Inferior parietal cortex (tissue), 1 donor: ENCODE measurements around the gene RNF40.
A peak's percentile ranks its signal among the peaks of the same experiment; 100 is the strongest.

ENCODE experiments used
- DNase-seq: peaks from one replicate; pipeline ENCODE4 v3.0.0-alpha.2; 2016; ENCODE audit errors: extremely low spot score

RNF40 gene

GRCh38 chr16:30740364-30741251 lies 21.5 kb upstream of the RNF40 start:
- no peak for DNase-seq

- DNase-seq: no peak
These were observed 20.6 kb upstream of the RNF40 start for GRCh38 chr16:30741461-30741914.

GRCh38 chr16:30743716-30744115 lies 18.4 kb upstream of the RNF40 start:
- DNase-seq: no peak

- DNase-seq: no peak
These were observed 17.9 kb upstream of the RNF40 start for GRCh38 chr16:30744183-30744582.

- DNase-seq: no peak
These were observed 17.0 kb upstream of the RNF40 start for GRCh38 chr16:30745082-30745481.

DNA sequence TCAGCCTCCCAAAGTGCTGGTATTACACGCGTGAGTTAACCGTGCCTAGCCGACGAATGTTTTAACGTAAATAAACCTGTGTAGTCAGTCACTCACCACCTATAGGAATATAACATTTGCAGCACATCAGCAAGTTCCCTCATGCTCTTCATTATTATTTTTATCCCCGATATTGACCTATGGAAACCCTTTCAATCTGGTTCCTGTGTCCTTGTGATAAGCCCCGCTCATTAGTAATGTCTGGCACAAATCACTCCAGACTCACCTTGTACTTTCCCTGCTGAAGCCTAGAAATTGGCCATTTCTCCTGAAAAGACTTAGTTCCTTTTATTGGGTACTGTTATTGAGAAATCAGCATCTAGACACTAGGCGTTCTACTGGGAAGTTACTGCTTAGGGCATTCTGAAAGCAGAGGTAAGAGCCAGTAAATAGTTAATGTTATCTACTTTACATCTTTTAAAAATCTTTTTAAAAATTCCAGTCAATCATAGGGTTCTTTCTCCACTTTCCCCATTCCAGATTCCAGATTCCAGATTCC lies 15.4 kb upstream of the RNF40 start:
- DNase-seq: no peak

DNA sequence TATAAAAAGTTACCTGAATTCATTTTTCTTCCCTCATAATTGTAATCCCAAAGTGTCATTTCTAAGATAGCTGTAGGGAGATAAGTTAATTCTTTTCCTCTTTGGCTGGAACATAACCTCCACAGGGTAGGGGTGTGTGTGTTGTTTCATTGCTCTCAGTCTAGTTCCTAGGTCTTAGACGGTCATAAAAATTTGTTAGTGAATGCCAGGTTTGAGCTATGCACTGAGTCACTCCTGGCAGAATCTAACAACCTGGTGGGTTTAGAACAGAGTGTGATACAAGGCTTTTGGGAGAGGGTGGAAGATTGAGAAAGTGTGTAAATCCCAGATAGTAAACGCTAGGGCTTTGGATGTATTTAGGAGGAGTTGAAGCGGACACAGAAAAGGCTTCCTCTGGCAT lies 14.8 kb upstream of the RNF40 start:
- DNase-seq: no peak

DNA sequence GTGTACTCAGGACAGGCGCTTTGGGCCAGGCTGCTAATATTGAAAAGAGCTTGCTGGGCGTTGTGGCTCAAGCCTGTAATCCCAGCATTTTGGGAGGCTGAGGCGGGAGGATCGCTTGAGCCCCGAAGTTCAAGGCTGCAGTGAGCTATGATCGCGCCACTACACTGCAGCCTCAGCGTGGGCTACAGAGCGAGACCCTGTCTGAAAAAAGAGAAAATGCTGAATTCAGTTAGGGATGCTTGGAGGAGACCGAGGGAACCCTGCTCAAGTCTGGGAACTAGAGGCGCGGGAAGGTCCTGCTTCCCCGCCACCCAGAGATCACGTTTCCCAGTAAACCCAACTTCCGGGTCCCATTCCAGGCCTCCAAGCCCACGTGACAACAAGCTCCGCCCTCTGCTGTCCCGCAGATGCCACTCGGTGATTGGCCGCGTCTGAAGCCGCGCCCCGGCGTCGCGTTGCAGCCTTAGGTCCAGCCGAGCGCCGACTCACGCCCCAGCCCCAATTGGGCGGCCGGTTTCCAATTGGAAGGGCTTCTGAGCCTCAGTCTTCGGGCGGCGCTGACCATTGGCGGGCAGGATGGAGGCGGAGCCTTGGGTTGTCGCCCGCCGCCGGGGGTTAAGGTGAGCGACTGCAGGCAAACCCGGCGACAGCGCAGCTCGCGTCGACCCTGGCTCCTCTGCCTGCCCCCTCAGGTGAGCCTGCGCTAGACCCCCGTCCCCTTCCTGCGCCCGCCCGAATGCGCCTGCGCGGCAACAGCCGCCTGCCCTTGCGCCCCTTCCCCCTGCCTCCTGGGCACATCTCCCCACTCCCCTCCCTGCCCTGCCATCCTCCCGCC lies 14.1 kb upstream of the RNF40 start, which contains the start of gene PHKG2:
TSS of gene PHKG2 (plus strand) at position 627 of the 835 bp plus-strand sequence. CDS start 396 bp downstream, outside the sequence.
- peak; percentile 99 for DNase-seq

DNA sequence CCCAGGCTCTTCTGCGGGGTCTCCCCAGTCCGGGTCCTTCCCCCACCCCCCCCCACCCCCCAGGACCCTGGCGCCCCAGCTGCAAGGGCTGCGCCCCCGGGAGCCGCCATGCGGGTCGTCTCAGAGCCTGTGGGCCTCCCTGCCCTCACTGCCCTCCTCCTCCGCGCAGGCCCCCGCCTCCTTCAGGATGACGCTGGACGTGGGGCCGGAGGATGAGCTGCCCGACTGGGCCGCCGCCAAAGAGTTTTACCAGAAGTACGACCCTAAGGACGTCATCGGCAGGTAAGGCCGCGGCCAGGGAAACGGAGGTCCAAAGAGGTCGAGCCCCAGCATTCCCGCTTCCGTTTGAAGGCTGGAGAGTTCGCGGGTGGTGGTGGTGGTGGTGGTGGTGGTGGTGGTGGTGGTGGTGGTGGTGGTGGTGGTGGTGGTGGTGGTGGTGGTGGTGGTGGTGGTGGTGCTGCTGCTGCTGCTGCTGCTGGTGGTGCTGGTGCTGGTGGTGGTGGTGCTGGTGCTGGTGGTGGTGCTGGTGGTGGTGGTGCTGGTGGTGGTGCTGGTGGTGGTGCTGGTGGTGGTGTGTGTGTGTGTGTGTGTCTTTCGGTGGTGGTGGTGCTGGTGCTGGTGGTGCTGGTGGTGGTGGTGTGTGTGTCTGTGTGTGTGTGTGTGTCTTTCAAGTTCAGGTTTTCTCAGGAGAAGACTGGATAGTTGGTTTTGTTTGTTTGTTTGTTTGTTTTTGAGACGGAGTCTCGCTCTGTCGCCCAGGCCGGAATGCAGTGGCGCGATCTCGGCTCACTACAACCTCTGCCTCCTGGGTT lies 13.3 kb upstream of the RNF40 start:
- DNase-seq: no peak

- no peak for DNase-seq
These were observed 11.9 kb upstream of the RNF40 start for GRCh38 chr16:30750201-30750600.

- DNase-seq: no peak
These were observed 11.2 kb upstream of the RNF40 start for GRCh38 chr16:30750876-30751465.

GRCh38 chr16:30753596-30753995 lies 8.5 kb upstream of the RNF40 start:
- no peak for DNase-seq

DNA sequence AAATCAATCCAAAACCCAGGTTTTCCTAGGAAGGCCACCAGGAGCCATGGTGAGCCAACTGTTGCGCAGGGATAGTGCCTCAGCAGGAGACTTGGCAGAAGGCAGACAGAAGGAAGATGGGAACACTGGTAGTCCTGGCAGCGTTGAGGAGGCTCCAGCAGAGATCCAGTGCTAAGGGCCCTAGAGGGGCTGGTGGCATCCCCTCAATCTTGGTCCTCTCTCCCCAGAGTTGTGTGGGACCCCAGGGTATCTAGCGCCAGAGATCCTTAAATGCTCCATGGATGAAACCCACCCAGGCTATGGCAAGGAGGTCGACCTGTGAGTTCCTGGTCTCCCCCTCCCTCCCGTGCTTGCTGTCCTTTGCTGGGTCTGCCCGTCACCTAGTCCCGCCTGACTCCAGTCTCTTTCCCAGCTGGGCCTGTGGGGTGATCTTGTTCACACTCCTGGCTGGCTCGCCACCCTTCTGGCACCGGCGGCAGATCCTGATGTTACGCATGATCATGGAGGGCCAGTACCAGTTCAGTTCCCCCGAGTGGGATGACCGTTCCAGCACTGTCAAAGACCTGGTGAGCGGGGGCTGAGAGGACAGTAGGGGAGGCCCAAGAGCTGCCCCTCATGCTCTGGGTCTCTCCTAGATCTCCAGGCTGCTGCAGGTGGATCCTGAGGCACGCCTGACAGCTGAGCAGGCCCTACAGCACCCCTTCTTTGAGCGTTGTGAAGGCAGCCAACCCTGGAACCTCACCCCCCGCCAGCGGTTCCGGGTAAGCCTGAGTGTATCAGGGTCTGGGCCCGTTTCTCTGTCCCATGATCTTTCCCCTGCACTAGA lies 6.0 kb upstream of the RNF40 start:
- DNase-seq: no peak

- DNase-seq: no peak
These were observed 5.4 kb upstream of the RNF40 start for GRCh38 chr16:30756781-30757100.

DNA sequence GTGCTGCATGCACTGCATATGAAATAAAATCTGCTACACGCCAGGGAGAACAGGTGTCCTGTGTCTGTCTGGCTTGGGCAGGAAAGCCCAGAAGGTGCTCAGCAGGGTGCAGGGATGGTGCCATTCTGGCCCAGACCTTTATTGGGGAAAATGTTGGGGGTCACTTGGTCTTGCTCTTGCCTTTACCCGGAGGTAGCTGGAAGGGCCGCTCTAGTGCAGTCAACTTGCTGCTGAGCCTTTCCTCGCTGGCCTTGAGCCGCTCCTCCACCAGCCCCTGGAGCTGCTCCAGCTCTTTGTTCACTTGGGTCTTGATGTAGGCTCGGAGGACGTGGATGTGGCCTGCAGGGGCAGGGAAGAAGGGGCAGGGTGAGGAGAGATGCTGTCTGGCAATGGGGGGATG lies 4.8 kb upstream of the RNF40 start:
- no peak for DNase-seq

GRCh38 chr16:30758988-30759491 lies 3.1 kb upstream of the RNF40 start:
- DNase-seq: no peak

- no peak for DNase-seq
These were observed 2.0 kb upstream of the RNF40 start for GRCh38 chr16:30760001-30760559.

- no peak for DNase-seq
These were observed 1.3 kb upstream of the RNF40 start for GRCh38 chr16:30760577-30761426.

- DNase-seq: no peak
These were observed 645 bp upstream of the RNF40 start for GRCh38 chr16:30761427-30761927.
